ENCODE results near the gene MTIF2. TPM values are rescaled to one million over a fixed set of nuclear protein-coding genes. Genes with fewer than 3 reads are reported as not detected.
"Not testable (repeated sequence)": the region's sequence is repeated elsewhere in the genome, so short reads cannot be mapped to it uniquely, and the experiment has no call there.

MTIF2 gene
- total RNA-seq, 2 donors from 2014 or later = 33.9 to 39.4 TPM

DNA sequence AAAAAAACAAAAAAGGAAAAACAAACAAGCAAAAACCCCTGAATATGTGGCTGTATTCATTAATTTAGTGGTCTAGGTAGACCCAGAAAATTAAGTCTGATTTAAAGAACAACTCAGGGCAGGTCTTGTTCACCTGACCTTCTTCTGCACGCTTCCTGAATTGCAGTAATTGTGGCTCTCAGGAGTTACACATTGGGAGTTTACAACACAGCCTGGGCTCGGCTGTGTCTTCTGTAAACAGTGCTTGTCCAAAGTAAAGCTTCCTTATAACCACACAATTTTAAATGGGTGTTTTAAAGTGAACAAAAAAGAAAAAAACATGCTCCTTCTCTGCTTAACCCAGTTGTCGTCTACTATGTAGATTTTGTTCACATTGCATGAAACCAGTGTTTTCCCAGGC, 8.3 kb upstream of the MTIF2 start:
- Mint-ChIP-seq H3K27me3 (no peaks in the 10 kb centered on the region), H3K4me3 (no peak overlapping the region), H3K27ac (no peak overlapping the region), H3K9me3 (no peaks in the 10 kb centered on the region), H3K36me3 (no peaks in the 10 kb centered on the region), H3K4me1 (ENCODE audit: low read depth in 2 of 2) (peaks cover 3 to 6% of the 10 kb centered on the region in 2 donors)
- no peak for ATAC-seq
- no peak for DNase-seq (ENCODE audit: low spot score)

GRCh38 chr2:55274346-55274745, 5.3 kb upstream of the MTIF2 start:
- not testable (repeated sequence) for H3K36me3 Mint-ChIP-seq; H3K4me1 Mint-ChIP-seq (ENCODE audit: low read depth in 2 of 2); H3K9me3 Mint-ChIP-seq; H3K4me3 Mint-ChIP-seq; H3K27me3 Mint-ChIP-seq; ATAC-seq; DNase-seq (ENCODE audit: low spot score)
- H3K27ac Mint-ChIP-seq = peak overlapping the region in 1 of 2 donors; percentile 43

DNA sequence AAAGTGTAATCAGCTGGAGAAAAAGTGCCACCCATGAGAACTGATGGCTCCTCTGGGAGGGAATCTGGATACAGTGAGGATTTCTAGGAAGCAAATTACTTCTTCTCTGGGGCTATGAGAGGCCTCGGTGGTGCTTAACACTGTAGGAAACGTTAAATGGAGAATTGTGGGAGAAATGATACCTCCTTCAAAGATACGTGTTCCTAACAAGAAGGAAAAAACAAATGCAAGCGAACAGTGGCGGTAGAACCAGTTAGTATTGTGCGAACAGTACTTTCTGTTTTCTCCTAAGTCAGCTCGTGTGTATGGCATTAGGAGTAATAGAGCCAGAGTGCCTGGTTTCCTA, 587 bp upstream of the MTIF2 start:
- H3K4me3 Mint-ChIP-seq = peak overlapping the region; percentile 95
- no peak for ATAC-seq
- H3K27me3 Mint-ChIP-seq = no peaks in the 10 kb centered on the region
- no peak for DNase-seq (ENCODE audit: low spot score)
- H3K4me1 Mint-ChIP-seq (ENCODE audit: low read depth in 2 of 2) = peaks cover 14 to 16% of the 10 kb centered on the region in 2 donors
- no peaks in the 10 kb centered on the region for H3K9me3 Mint-ChIP-seq
- H3K36me3 Mint-ChIP-seq = peaks cover 1% of the 10 kb centered on the region
- peak overlapping the region; percentile 89 to 97 for H3K27ac Mint-ChIP-seq

- H3K36me3 Mint-ChIP-seq = peaks cover 8% of the 10 kb centered on the region
- H3K4me3 Mint-ChIP-seq = peak overlapping the region; percentile 95
- H3K27me3 Mint-ChIP-seq = no peaks in the 10 kb centered on the region
- H3K4me1 Mint-ChIP-seq (ENCODE audit: low read depth in 2 of 2) = peaks cover 14 to 16% of the 10 kb centered on the region in 2 donors
- DNase-seq (ENCODE audit: low spot score) (no peak), ATAC-seq (no peak)
- H3K9me3 Mint-ChIP-seq = no peaks in the 10 kb centered on the region
- peak overlapping the region; percentile 89 to 97 for H3K27ac Mint-ChIP-seq
Observed at GRCh38 chr2:55268288-55268906, 634 bp downstream of the MTIF2 start.

DNA sequence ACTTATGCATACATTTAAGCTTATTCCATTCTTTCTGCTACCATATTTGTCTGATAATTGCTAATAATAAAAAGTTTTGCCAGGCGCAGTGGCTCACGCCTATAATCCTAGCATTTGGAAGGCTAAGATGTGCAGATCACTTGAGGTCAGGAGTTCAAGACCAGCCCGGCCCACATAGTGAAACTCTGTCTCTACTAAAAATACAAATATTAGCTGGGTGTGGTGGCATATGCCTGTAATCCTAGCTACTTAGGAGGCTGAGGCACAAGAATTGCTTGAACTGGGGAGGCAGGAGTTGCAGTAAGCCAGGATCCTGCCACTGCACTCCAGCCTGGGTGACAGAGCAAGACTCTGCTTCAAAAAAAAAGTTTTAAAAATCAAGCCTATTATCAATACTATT, 9.4 kb downstream of the MTIF2 start:
- H3K4me1 Mint-ChIP-seq (ENCODE audit: low read depth in 2 of 2); ATAC-seq; H3K4me3 Mint-ChIP-seq; H3K27me3 Mint-ChIP-seq; H3K9me3 Mint-ChIP-seq; H3K27ac Mint-ChIP-seq; DNase-seq (ENCODE audit: low spot score): not testable (repeated sequence)
- peaks cover 15% of the 10 kb centered on the region for H3K36me3 Mint-ChIP-seq

GRCh38 chr2:55252832-55253231, 16.2 kb downstream of the MTIF2 start:
- Mint-ChIP-seq H3K27ac (no peak overlapping the region), H3K27me3 (no peaks in the 10 kb centered on the region), H3K4me3 (no peak overlapping the region), H3K9me3 (no peaks in the 10 kb centered on the region), H3K4me1 (ENCODE audit: low read depth in 2 of 2) (no peaks in the 10 kb centered on the region), H3K36me3 (peaks cover 9% of the 10 kb centered on the region)
- DNase-seq (ENCODE audit: low spot score) = no peak
- ATAC-seq = no peak

GRCh38 chr2:55247025-55247424, 22.0 kb downstream of the MTIF2 start:
- no peak overlapping the region for H3K4me3 Mint-ChIP-seq
- DNase-seq (ENCODE audit: low spot score) (no peak), ATAC-seq (no peak)
- no peaks in the 10 kb centered on the region for H3K27me3 Mint-ChIP-seq
- peaks cover 5% of the 10 kb centered on the region for H3K36me3 Mint-ChIP-seq
- H3K4me1 Mint-ChIP-seq (ENCODE audit: low read depth in 2 of 2) = no peaks in the 10 kb centered on the region
- no peak overlapping the region for H3K27ac Mint-ChIP-seq
- H3K9me3 Mint-ChIP-seq = no peaks in the 10 kb centered on the region

GRCh38 chr2:55245411-55245810, 23.6 kb downstream of the MTIF2 start:
- H3K36me3 Mint-ChIP-seq = peaks cover 5% of the 10 kb centered on the region
- no peaks in the 10 kb centered on the region for H3K27me3 Mint-ChIP-seq
- no peak for ATAC-seq
- no peaks in the 10 kb centered on the region for H3K9me3 Mint-ChIP-seq
- no peaks in the 10 kb centered on the region for H3K4me1 Mint-ChIP-seq (ENCODE audit: low read depth in 2 of 2)
- no peak overlapping the region for H3K27ac Mint-ChIP-seq
- H3K4me3 Mint-ChIP-seq = no peak overlapping the region
- no peak for DNase-seq (ENCODE audit: low spot score)

- H3K4me1 Mint-ChIP-seq (ENCODE audit: low read depth in 2 of 2) = no peaks in the 10 kb centered on the region
- no peaks in the 10 kb centered on the region for H3K27me3 Mint-ChIP-seq
- no peaks in the 10 kb centered on the region for H3K9me3 Mint-ChIP-seq
- no peaks in the 10 kb centered on the region for H3K36me3 Mint-ChIP-seq
- DNase-seq (ENCODE audit: low spot score) (no peak), ATAC-seq (no peak)
- no peak overlapping the region for H3K27ac Mint-ChIP-seq
- H3K4me3 Mint-ChIP-seq = no peak overlapping the region
Observed at GRCh38 chr2:55242617-55243016, 26.4 kb downstream of the MTIF2 start.

DNA sequence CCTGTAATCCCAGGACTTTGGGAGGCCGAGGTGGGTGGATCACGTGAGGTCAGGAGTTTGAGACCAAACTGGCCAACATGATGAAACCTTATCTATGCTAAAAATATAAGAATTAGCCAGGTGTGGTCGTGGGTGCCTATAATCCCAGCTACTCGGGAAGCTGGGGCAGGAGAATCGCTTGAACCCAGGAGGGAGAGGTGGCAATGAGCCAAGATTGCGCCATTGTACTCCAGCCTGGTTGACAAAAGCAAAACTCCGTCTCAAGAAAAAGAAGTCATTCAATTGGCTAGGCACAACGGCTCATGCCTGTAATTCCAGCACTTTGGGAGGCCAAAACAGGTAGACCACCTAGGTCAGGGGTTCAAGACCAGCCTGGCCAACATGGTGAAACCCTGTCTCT, 27.4 kb downstream of the MTIF2 start:
- H3K4me3 Mint-ChIP-seq; H3K27me3 Mint-ChIP-seq; H3K4me1 Mint-ChIP-seq (ENCODE audit: low read depth in 2 of 2); DNase-seq (ENCODE audit: low spot score); ATAC-seq; H3K27ac Mint-ChIP-seq; H3K36me3 Mint-ChIP-seq; H3K9me3 Mint-ChIP-seq: not testable (repeated sequence)

- no peaks in the 10 kb centered on the region for H3K9me3 Mint-ChIP-seq
- H3K27me3 Mint-ChIP-seq = no peaks in the 10 kb centered on the region
- H3K4me3 Mint-ChIP-seq = no peak overlapping the region
- H3K27ac Mint-ChIP-seq = no peak overlapping the region
- no peak for DNase-seq (ENCODE audit: low spot score)
- H3K4me1 Mint-ChIP-seq (ENCODE audit: low read depth in 2 of 2) = peaks cover 0 to 9% of the 10 kb centered on the region in 2 donors
- ATAC-seq = no peak
- peaks cover 9% of the 10 kb centered on the region for H3K36me3 Mint-ChIP-seq
Observed at GRCh38 chr2:55239656-55240222, 29.3 kb downstream of the MTIF2 start.

DNA sequence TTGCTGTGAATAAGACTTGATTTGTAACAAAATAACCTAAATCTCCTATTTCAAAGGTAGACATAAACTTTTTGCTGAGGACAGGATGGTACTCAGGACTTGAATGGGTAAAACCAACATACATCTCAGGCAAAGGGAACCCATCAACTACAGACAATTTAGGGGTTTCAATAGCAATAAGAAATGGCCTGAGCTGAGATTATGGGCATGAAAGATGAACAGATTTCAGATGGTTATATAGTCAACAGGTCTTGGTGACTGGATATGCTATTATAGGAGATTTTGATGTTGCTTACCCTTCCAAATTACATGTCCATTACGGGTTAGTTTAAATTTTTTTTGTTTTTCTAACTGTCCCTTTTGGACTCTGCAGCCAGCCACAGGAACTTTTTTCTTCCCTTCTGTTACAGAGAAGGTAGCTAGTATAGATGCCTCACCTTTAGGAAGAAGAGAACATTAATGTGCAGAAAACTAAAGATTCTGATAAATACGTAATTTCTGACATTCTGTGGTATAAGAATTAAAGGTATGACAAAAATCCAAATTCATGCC, 32.0 kb downstream of the MTIF2 start:
- DNase-seq (ENCODE audit: low spot score) (no peak), ATAC-seq (no peak)
- no peaks in the 10 kb centered on the region for H3K27me3 Mint-ChIP-seq
- no peaks in the 10 kb centered on the region for H3K9me3 Mint-ChIP-seq
- peaks cover 30% of the 10 kb centered on the region for H3K36me3 Mint-ChIP-seq
- H3K4me3 Mint-ChIP-seq = no peak overlapping the region
- peaks cover 17 to 28% of the 10 kb centered on the region in 2 donors for H3K4me1 Mint-ChIP-seq (ENCODE audit: low read depth in 2 of 2)
- H3K27ac Mint-ChIP-seq = no peak overlapping the region

DNA sequence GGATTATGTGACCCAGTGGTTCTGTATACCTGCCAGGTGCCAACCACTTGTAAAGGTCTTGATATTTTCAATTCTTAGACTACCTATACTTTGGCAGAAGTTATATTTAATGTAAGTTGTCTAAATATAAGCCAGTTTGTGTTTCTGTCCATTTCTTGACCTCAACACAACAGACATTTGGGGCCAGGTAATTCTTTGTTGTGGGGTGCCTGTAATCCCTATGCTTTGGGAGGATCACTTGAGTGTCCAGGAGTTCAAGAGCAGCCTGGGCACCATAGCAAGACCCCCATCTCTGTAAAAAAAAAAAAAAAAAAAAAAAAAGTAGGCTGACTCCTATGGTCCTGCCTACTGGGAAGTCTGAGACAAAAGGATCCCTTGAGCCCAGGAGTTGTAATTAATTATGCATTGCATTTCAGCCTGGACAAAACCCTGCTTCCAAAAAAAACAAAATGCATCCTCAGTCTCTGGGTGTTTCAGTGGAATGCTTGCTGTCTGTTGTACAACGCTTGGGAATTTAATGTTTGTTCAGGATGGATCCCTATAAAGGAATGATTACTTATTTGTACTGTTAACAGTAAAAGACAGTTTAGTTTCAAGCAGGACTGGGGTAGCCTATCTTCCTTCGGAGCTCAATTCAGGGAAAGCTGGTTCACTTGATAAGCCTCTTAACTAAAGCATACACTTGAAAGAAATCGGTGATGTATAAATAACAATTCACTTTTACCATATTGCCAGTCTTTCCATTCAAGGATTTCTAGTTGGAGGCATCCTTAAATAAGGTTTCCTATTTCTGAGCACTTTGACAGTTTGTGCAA, 33.1 kb downstream of the MTIF2 start:
- H3K4me1 Mint-ChIP-seq (ENCODE audit: low read depth in 2 of 2) = peaks cover 23 to 35% of the 10 kb centered on the region in 2 donors
- ATAC-seq (no peak), DNase-seq (ENCODE audit: low spot score) (no peak)
- H3K36me3 Mint-ChIP-seq = peaks cover 30% of the 10 kb centered on the region
- no peaks in the 10 kb centered on the region for H3K9me3 Mint-ChIP-seq
- peak overlapping the region; percentile 99 for H3K27ac Mint-ChIP-seq
- peak overlapping the region; percentile 100 for H3K4me3 Mint-ChIP-seq
- no peaks in the 10 kb centered on the region for H3K27me3 Mint-ChIP-seq

- Mint-ChIP-seq H3K36me3 (peaks cover 30% of the 10 kb centered on the region), H3K4me1 (ENCODE audit: low read depth in 2 of 2) (peaks cover 37 to 47% of the 10 kb centered on the region in 2 donors), H3K9me3 (no peaks in the 10 kb centered on the region), H3K27me3 (no peaks in the 10 kb centered on the region), H3K27ac (peak overlapping the region; percentile 99), H3K4me3 (peak overlapping the region; percentile 100)
- ATAC-seq = no peak
- DNase-seq (ENCODE audit: low spot score) = no peak
Observed at GRCh38 chr2:55233658-55233940, 35.4 kb downstream of the MTIF2 start.
